ENCODE data around the gene ST8SIA1.

ST8SIA1 gene

GRCh38 chr12:22304341-22304740 is 30.2 kb downstream of the ST8SIA1 start:
- DNase-seq (ENCODE audit: low read depth, low spot score): no peak
- no peaks in the 10 kb centered on the region for H3K36me3 ChIP-seq (ENCODE audit: insufficient read depth, insufficient read length, low read length)
- peaks cover 35% of the 10 kb centered on the region for H3K9me3 ChIP-seq (ENCODE audit: insufficient read depth, low read length)
- H3K27me3 ChIP-seq (ENCODE audit: insufficient read depth, insufficient read length): no peaks in the 10 kb centered on the region
- H3K4me1 ChIP-seq (ENCODE audit: insufficient read depth, insufficient read length): no peaks in the 10 kb centered on the region
- H3K4me3 ChIP-seq (ENCODE audit: insufficient read length, low read depth): no peak overlapping the region
- no peak overlapping the region for H3K9ac ChIP-seq (ENCODE audit: insufficient read length, low read depth)
- TF ChIP-seq YY1 (IDR thresholded peaks at IDR 0.05; ENCODE audit: insufficient read depth, insufficient read length): no peak
- TF ChIP-seq SUZ12 (IDR thresholded peaks at IDR 0.05; ENCODE audit: extremely low read depth, insufficient read depth, insufficient read length): no peak
- TF ChIP-seq ZNF274 (IDR thresholded peaks at IDR 0.05; ENCODE audit: low read depth, low read length): no peak

- no peaks in the 10 kb centered on the region for H3K27me3 ChIP-seq (ENCODE audit: insufficient read depth, insufficient read length)
- no peak overlapping the region for H3K4me3 ChIP-seq (ENCODE audit: insufficient read length, low read depth)
- H3K9ac ChIP-seq (ENCODE audit: insufficient read length, low read depth): no peak overlapping the region
- TF ChIP-seq SUZ12 (IDR thresholded peaks at IDR 0.05; ENCODE audit: extremely low read depth, insufficient read depth, insufficient read length) (no peak), ZNF274 (IDR thresholded peaks at IDR 0.05; ENCODE audit: low read depth, low read length) (no peak), YY1 (IDR thresholded peaks at IDR 0.05; ENCODE audit: insufficient read depth, insufficient read length) (no peak)
- peaks cover 64% of the 10 kb centered on the region for H3K9me3 ChIP-seq (ENCODE audit: insufficient read depth, low read length)
- no peaks in the 10 kb centered on the region for H3K4me1 ChIP-seq (ENCODE audit: insufficient read depth, insufficient read length)
- DNase-seq (ENCODE audit: low read depth, low spot score): peak; percentile 35
- no peaks in the 10 kb centered on the region for H3K36me3 ChIP-seq (ENCODE audit: insufficient read depth, insufficient read length, low read length)
Measured at GRCh38 chr12:22299294-22299912, 35.1 kb downstream of the ST8SIA1 start.

- TF ChIP-seq ZNF274 (IDR thresholded peaks at IDR 0.05; ENCODE audit: low read depth, low read length) (no peak), YY1 (IDR thresholded peaks at IDR 0.05; ENCODE audit: insufficient read depth, insufficient read length) (no peak), SUZ12 (IDR thresholded peaks at IDR 0.05; ENCODE audit: extremely low read depth, insufficient read depth, insufficient read length) (no peak)
- Histone ChIP-seq H3K4me1 (ENCODE audit: insufficient read depth, insufficient read length) (peaks cover 3% of the 10 kb centered on the region), H3K9ac (ENCODE audit: insufficient read length, low read depth) (no peak overlapping the region), H3K9me3 (ENCODE audit: insufficient read depth, low read length) (no peaks in the 10 kb centered on the region), H3K4me3 (ENCODE audit: insufficient read length, low read depth) (no peak overlapping the region), H3K27me3 (ENCODE audit: insufficient read depth, insufficient read length) (no peaks in the 10 kb centered on the region), H3K36me3 (ENCODE audit: insufficient read depth, insufficient read length, low read length) (no peaks in the 10 kb centered on the region)
- DNase-seq (ENCODE audit: low read depth, low spot score): no peak
Measured at GRCh38 chr12:22289250-22289649, 45.3 kb downstream of the ST8SIA1 start.

GRCh38 chr12:22287776-22288621 is 46.5 kb downstream of the ST8SIA1 start:
- TF ChIP-seq YY1 (IDR thresholded peaks at IDR 0.05; ENCODE audit: insufficient read depth, insufficient read length) (no peak), ZNF274 (IDR thresholded peaks at IDR 0.05; ENCODE audit: low read depth, low read length) (no peak), SUZ12 (IDR thresholded peaks at IDR 0.05; ENCODE audit: extremely low read depth, insufficient read depth, insufficient read length) (no peak)
- H3K9ac ChIP-seq (ENCODE audit: insufficient read length, low read depth): no peak overlapping the region
- DNase-seq (ENCODE audit: low read depth, low spot score): peak; percentile 56

GRCh38 chr12:22287101-22287500 is 47.4 kb downstream of the ST8SIA1 start:
- Histone ChIP-seq H3K4me3 (ENCODE audit: insufficient read length, low read depth) (no peak overlapping the region), H3K27me3 (ENCODE audit: insufficient read depth, insufficient read length) (no peaks in the 10 kb centered on the region), H3K36me3 (ENCODE audit: insufficient read depth, insufficient read length, low read length) (no peaks in the 10 kb centered on the region), H3K4me1 (ENCODE audit: insufficient read depth, insufficient read length) (peaks cover 3% of the 10 kb centered on the region), H3K9ac (ENCODE audit: insufficient read length, low read depth) (no peak overlapping the region), H3K9me3 (ENCODE audit: insufficient read depth, low read length) (no peaks in the 10 kb centered on the region)
- no peak for TF ChIP-seq YY1 (IDR thresholded peaks at IDR 0.05; ENCODE audit: insufficient read depth, insufficient read length)
- no peak for TF ChIP-seq ZNF274 (IDR thresholded peaks at IDR 0.05; ENCODE audit: low read depth, low read length)
- TF ChIP-seq SUZ12 (IDR thresholded peaks at IDR 0.05; ENCODE audit: extremely low read depth, insufficient read depth, insufficient read length): no peak
- no peak for DNase-seq (ENCODE audit: low read depth, low spot score)

More at GRCh38 chr12:22287776-22288621, 46.5 kb downstream of the ST8SIA1 start:
- no peaks in the 10 kb centered on the region for H3K36me3 ChIP-seq (ENCODE audit: insufficient read depth, insufficient read length, low read length)
- no peaks in the 10 kb centered on the region for H3K27me3 ChIP-seq (ENCODE audit: insufficient read depth, insufficient read length)
- H3K4me1 ChIP-seq (ENCODE audit: insufficient read depth, insufficient read length): peaks cover 3% of the 10 kb centered on the region
- H3K4me3 ChIP-seq (ENCODE audit: insufficient read length, low read depth): no peak overlapping the region
- no peaks in the 10 kb centered on the region for H3K9me3 ChIP-seq (ENCODE audit: insufficient read depth, low read length)

GRCh38 chr12:22286569-22286968 is 47.9 kb downstream of the ST8SIA1 start:
- H3K36me3 ChIP-seq (ENCODE audit: insufficient read depth, insufficient read length, low read length): no peaks in the 10 kb centered on the region
- no peaks in the 10 kb centered on the region for H3K9me3 ChIP-seq (ENCODE audit: insufficient read depth, low read length)
- H3K4me3 ChIP-seq (ENCODE audit: insufficient read length, low read depth): no peak overlapping the region
- no peak overlapping the region for H3K9ac ChIP-seq (ENCODE audit: insufficient read length, low read depth)
- H3K4me1 ChIP-seq (ENCODE audit: insufficient read depth, insufficient read length): peaks cover 3% of the 10 kb centered on the region
- no peaks in the 10 kb centered on the region for H3K27me3 ChIP-seq (ENCODE audit: insufficient read depth, insufficient read length)
- DNase-seq (ENCODE audit: low read depth, low spot score): no peak
- no peak for TF ChIP-seq SUZ12 (IDR thresholded peaks at IDR 0.05; ENCODE audit: extremely low read depth, insufficient read depth, insufficient read length)
- TF ChIP-seq ZNF274 (IDR thresholded peaks at IDR 0.05; ENCODE audit: low read depth, low read length): no peak
- no peak for TF ChIP-seq YY1 (IDR thresholded peaks at IDR 0.05; ENCODE audit: insufficient read depth, insufficient read length)

- Histone ChIP-seq H3K27me3 (ENCODE audit: insufficient read depth, insufficient read length) (no peaks in the 10 kb centered on the region), H3K9me3 (ENCODE audit: insufficient read depth, low read length) (no peaks in the 10 kb centered on the region), H3K36me3 (ENCODE audit: insufficient read depth, insufficient read length, low read length) (no peaks in the 10 kb centered on the region), H3K4me1 (ENCODE audit: insufficient read depth, insufficient read length) (peaks cover 3% of the 10 kb centered on the region), H3K4me3 (ENCODE audit: insufficient read length, low read depth) (no peak overlapping the region), H3K9ac (ENCODE audit: insufficient read length, low read depth) (no peak overlapping the region)
- TF ChIP-seq SUZ12 (IDR thresholded peaks at IDR 0.05; ENCODE audit: extremely low read depth, insufficient read depth, insufficient read length) (no peak), YY1 (IDR thresholded peaks at IDR 0.05; ENCODE audit: insufficient read depth, insufficient read length) (no peak)
- no peak for DNase-seq (ENCODE audit: low read depth, low spot score)
Measured at GRCh38 chr12:22285846-22286245, 48.7 kb downstream of the ST8SIA1 start.
